ENCODE data around the gene ATP2B2.

DNA sequence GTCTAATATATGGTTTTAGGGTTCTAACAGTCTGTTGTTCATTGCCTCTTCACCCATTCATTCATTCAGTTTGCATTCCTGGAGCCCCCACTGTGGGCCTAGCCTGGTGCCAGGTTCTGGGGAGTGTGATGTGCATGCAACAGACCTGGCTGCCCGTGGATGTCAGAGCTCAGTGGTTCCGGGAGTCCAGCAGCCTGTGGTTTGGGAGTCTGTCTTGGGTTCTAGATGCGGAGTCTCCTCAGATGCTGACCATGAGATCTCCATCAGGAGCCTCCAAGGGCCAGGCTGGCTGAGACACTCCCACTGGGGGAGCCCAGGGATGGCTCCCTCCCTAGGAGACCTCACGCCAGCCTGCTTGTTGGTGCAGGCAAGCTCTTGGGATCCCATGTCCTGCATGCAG, 92.3 kb downstream of the ATP2B2 start:
- no peak for TF ChIP-seq ZNF274 (IDR thresholded peaks at IDR 0.05; ENCODE audit: low read depth, low read length)
- no peak for TF ChIP-seq SUZ12 (IDR thresholded peaks at IDR 0.05; ENCODE audit: extremely low read depth, insufficient read depth, insufficient read length)
